Effector memory CD4-positive, alpha-beta T cell (primary cell): ENCODE measurements around the gene ZNF398.

ENCODE experiments used
- DNase-seq, 3 donors: peaks; one replicate each; pipeline ENCODE4 v3.0.0-alpha.2; 2020
- H3K27ac ChIP-seq: 2 replicates; pipeline ENCODE4 v1.7.0; 2013; ENCODE audit warnings: mild to moderate bottlenecking, low read length, moderate library complexity; ENCODE audit not compliant: insufficient read depth, poor library complexity, severe bottlenecking
- H3K27me3 ChIP-seq: replicated peaks from 2 replicates; pipeline ENCODE4 v1.7.0; 2013; ENCODE audit warnings: mild to moderate bottlenecking, low read length; ENCODE audit not compliant: insufficient read depth, control insufficient read depth, poor library complexity, severe bottlenecking
- H3K36me3 ChIP-seq: 2 replicates; pipeline ENCODE4 v1.7.0; 2013; ENCODE audit warnings: mild to moderate bottlenecking, low read length, moderate library complexity; ENCODE audit not compliant: control insufficient read depth, insufficient read depth
- H3K4me1 ChIP-seq: 2 replicates; pipeline ENCODE4 v1.7.0; 2013; ENCODE audit warnings: low read length, mild to moderate bottlenecking; ENCODE audit not compliant: control insufficient read depth, insufficient read depth, poor library complexity, severe bottlenecking
- H3K4me3 ChIP-seq: 2 replicates; pipeline ENCODE4 v1.7.0; 2013; ENCODE audit warnings: low read length, low read depth, mild to moderate bottlenecking; ENCODE audit not compliant: insufficient read depth, poor library complexity, severe bottlenecking
- H3K9me3 ChIP-seq: 2 replicates; pipeline ENCODE4 v1.7.0; 2013; ENCODE audit warnings: mild to moderate bottlenecking, low read length, moderate library complexity; ENCODE audit not compliant: control insufficient read depth

Gene ZNF398

GRCh38 chr7:149172534-149172920 lies 25.3 kb downstream of the ZNF398 start:
- no peak for DNase-seq
- H3K27me3 ChIP-seq: no peaks in the 10 kb centered on the region
- H3K27ac ChIP-seq: no peak overlapping the region
- no peaks in the 10 kb centered on the region for H3K4me1 ChIP-seq
- H3K9me3 ChIP-seq: no peaks in the 10 kb centered on the region
- H3K36me3 ChIP-seq: peaks cover 43% of the 10 kb centered on the region
- H3K4me3 ChIP-seq: no peak overlapping the region

GRCh38 chr7:149175150-149175549 lies 27.9 kb downstream of the ZNF398 start:
- H3K9me3 ChIP-seq: no peaks in the 10 kb centered on the region
- H3K36me3 ChIP-seq: peaks cover 47% of the 10 kb centered on the region
- no peak for DNase-seq
- no peaks in the 10 kb centered on the region for H3K4me1 ChIP-seq
- no peaks in the 10 kb centered on the region for H3K27me3 ChIP-seq
- no peak overlapping the region for H3K27ac ChIP-seq
- H3K4me3 ChIP-seq: no peak overlapping the region

- H3K36me3 ChIP-seq: peaks cover 45% of the 10 kb centered on the region
- no peaks in the 10 kb centered on the region for H3K4me1 ChIP-seq
- no peak for DNase-seq
- H3K9me3 ChIP-seq: no peaks in the 10 kb centered on the region
- no peak overlapping the region for H3K4me3 ChIP-seq
- no peak overlapping the region for H3K27ac ChIP-seq
- no peaks in the 10 kb centered on the region for H3K27me3 ChIP-seq
Observed at GRCh38 chr7:149179241-149179640, 32.0 kb downstream of the ZNF398 start.

GRCh38 chr7:149180722-149181449 lies 33.6 kb downstream of the ZNF398 start:
- no peak overlapping the region for H3K4me3 ChIP-seq
- H3K4me1 ChIP-seq: no peaks in the 10 kb centered on the region
- no peak for DNase-seq
- H3K9me3 ChIP-seq: no peaks in the 10 kb centered on the region
- H3K27ac ChIP-seq: no peak overlapping the region
- no peaks in the 10 kb centered on the region for H3K27me3 ChIP-seq
- H3K36me3 ChIP-seq: peaks cover 36% of the 10 kb centered on the region

GRCh38 chr7:149181450-149181790 lies 34.2 kb downstream of the ZNF398 start:
- Histone ChIP-seq H3K9me3 (no peaks in the 10 kb centered on the region), H3K36me3 (peaks cover 34% of the 10 kb centered on the region), H3K4me3 (no peak overlapping the region), H3K4me1 (no peaks in the 10 kb centered on the region), H3K27me3 (no peaks in the 10 kb centered on the region), H3K27ac (no peak overlapping the region)
- DNase-seq: no peak

- peaks cover 9% of the 10 kb centered on the region for H3K36me3 ChIP-seq
- no peaks in the 10 kb centered on the region for H3K27me3 ChIP-seq
- H3K9me3 ChIP-seq: no peaks in the 10 kb centered on the region
- DNase-seq: no peak
- no peak overlapping the region for H3K27ac ChIP-seq
- no peak overlapping the region for H3K4me3 ChIP-seq
- H3K4me1 ChIP-seq: no peaks in the 10 kb centered on the region
Observed at GRCh38 chr7:149184274-149184673, 37.0 kb downstream of the ZNF398 start.

GRCh38 chr7:149188213-149188612 lies 41.0 kb downstream of the ZNF398 start:
- H3K27me3 ChIP-seq: no peaks in the 10 kb centered on the region
- no peaks in the 10 kb centered on the region for H3K9me3 ChIP-seq
- H3K27ac ChIP-seq: no peak overlapping the region
- no peak overlapping the region for H3K4me3 ChIP-seq
- H3K36me3 ChIP-seq: no peaks in the 10 kb centered on the region
- H3K4me1 ChIP-seq: no peaks in the 10 kb centered on the region
- no peak for DNase-seq

GRCh38 chr7:149188637-149189259 lies 41.5 kb downstream of the ZNF398 start:
- Histone ChIP-seq H3K36me3 (no peaks in the 10 kb centered on the region), H3K27ac (no peak overlapping the region), H3K9me3 (no peaks in the 10 kb centered on the region), H3K27me3 (no peaks in the 10 kb centered on the region), H3K4me1 (no peaks in the 10 kb centered on the region), H3K4me3 (no peak overlapping the region)
- no peak for DNase-seq

- Histone ChIP-seq H3K27me3 (no peaks in the 10 kb centered on the region), H3K4me1 (peaks cover 7% of the 10 kb centered on the region), H3K4me3 (no peak overlapping the region), H3K36me3 (no peaks in the 10 kb centered on the region), H3K9me3 (no peaks in the 10 kb centered on the region), H3K27ac (no peak overlapping the region)
- no peak for DNase-seq
Observed at GRCh38 chr7:149191851-149192250, 44.6 kb downstream of the ZNF398 start.

GRCh38 chr7:149194799-149195179 lies 47.5 kb downstream of the ZNF398 start:
- Histone ChIP-seq H3K9me3 (no peaks in the 10 kb centered on the region), H3K27ac (no peak overlapping the region), H3K4me1 (peaks cover 9% of the 10 kb centered on the region), H3K4me3 (peak overlapping the region; percentile 83), H3K36me3 (peaks cover 16% of the 10 kb centered on the region), H3K27me3 (no peaks in the 10 kb centered on the region)
- no peak for DNase-seq
